ENCODE results near the gene FRY. TPM values are rescaled to one million over a fixed set of nuclear protein-coding genes. Genes with fewer than 3 reads are reported as not detected.

The FRY gene
- total and polyA plus RNA-seq, 8 donors, result 5.6 to 27.9 (median 21.1) TPM

DNA sequence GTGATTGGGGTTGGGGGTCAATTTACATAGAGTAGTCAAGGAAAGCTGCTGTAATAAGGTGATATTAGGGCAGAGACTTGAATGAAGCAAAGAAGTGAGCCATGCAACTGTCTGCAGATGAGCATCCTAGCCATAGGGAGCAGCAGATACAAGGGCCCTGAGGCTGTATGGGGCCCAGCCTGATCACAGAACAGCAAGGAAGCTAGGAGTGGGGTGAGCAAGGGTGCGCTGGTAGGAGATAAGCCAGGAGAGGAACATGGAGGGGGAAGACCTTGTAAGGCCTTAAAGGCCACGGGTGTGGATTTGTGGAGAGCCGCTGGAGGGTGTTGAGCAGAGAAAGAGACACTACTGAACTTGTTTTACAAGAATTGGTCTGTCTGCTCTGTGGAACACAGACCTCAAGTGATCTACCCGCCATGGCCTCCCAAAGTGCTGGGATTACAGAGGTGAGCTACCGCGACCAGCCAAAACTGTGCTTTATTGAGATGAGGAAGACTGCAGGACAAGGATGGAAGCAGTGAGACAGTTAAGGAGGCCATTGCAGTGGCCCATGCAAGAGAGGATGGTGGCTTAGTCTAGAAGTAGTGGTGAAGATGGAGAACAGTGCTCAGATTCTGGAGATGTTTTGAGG lies 190.6 kb downstream of the FRY start:
- Histone ChIP-seq H3K4me1 (no peaks in the 10 kb centered on the region), H3K4me3 (no peak overlapping the region), H3K27ac (no peak overlapping the region), H3K27me3 (no peaks in the 10 kb centered on the region), H3K36me3 (peaks cover 0 to 41% (median 11%) of the 10 kb centered on the region in 3 donors), H3K9me3 (no peaks in the 10 kb centered on the region)
- FAIRE-seq (no peak), DNase-seq (no peak), ATAC-seq (no peak)
- WGBS, 2 donors, result 97 to 99% methylated on average over 6 of the region's 6 CpGs
- intact Hi-C loops (cut with DNase I), result no loop called here
- TF ChIP-seq, protein P1, sequence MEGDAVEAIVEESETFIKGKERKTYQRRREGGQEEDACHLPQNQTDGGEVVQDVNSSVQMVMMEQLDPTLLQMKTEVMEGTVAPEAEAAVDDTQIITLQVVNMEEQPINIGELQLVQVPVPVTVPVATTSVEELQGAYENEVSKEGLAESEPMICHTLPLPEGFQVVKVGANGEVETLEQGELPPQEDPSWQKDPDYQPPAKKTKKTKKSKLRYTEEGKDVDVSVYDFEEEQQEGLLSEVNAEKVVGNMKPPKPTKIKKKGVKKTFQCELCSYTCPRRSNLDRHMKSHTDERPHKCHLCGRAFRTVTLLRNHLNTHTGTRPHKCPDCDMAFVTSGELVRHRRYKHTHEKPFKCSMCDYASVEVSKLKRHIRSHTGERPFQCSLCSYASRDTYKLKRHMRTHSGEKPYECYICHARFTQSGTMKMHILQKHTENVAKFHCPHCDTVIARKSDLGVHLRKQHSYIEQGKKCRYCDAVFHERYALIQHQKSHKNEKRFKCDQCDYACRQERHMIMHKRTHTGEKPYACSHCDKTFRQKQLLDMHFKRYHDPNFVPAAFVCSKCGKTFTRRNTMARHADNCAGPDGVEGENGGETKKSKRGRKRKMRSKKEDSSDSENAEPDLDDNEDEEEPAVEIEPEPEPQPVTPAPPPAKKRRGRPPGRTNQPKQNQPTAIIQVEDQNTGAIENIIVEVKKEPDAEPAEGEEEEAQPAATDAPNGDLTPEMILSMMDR (IDR thresholded peaks at IDR 0.05), result no peak

DNA sequence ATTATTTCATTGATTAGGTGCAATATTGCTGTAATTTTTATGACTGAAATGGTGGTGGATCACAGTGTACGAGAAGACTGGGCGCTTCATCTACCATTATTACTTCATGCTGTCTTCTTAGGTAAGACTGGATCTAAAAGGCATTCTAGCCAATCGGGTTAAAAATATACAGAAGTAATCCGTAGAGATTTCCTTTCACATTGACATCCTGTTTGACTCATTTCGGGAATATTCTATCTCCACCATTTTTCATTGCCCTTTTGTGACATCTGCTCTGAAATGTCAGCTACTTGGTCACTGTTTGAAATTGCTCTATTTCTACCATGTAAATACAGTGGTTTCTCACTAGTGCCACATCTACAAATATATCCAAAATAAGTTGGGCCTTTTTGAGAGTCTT lies 193.3 kb downstream of the FRY start:
- Histone ChIP-seq H3K27ac (no peak overlapping the region), H3K27me3 (no peaks in the 10 kb centered on the region), H3K4me1 (no peaks in the 10 kb centered on the region), H3K4me3 (no peak overlapping the region), H3K36me3 (peaks cover 0 to 55% (median 17%) of the 10 kb centered on the region in 3 donors), H3K9me3 (no peaks in the 10 kb centered on the region)
- DNase-seq (no peak), FAIRE-seq (no peak), ATAC-seq (no peak)
- WGBS, 2 donors, result 88 to 90% methylated on average over 5 of the region's 5 CpGs
- intact Hi-C loops (cut with DNase I), result no loop called here
- TF ChIP-seq, protein P1 (IDR thresholded peaks at IDR 0.05), result no peak

DNA sequence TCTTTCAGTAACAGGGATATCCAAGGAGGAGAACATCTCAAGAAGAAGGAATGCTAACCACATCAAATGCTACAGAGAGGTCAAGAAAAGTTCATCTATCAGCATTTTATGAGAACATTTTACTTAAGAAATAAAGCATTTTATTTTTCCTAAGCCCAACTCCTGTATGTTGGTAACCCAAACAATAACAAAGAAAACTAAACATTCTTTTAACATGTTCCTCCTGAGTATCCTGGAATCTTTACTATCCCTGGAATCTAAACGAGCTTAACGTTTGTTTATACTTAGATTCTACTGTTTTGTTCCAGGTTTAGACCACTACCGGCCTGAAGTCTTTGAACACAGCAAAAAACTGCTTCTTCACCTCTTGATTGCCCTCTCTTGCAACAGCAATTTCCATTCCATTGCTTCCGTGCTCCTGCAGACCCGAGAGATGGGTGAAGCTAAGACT lies 193.9 kb downstream of the FRY start:
- intact Hi-C loops (cut with DNase I), result no loop called here
- no peak overlapping the region for H3K4me3 ChIP-seq
- TF ChIP-seq, protein P1 (IDR thresholded peaks at IDR 0.05), result no peak
- peaks cover 0 to 52% (median 17%) of the 10 kb centered on the region in 3 donors for H3K36me3 ChIP-seq
- DNase-seq (no peak), ATAC-seq (peak in 1 of 4 donors; percentile 27), FAIRE-seq (no peak)
- 69 to 76% methylated on average over 5 of the region's 5 CpGs for WGBS, 2 donors
- H3K27me3 ChIP-seq, result no peaks in the 10 kb centered on the region
- H3K4me1 ChIP-seq, result no peaks in the 10 kb centered on the region
- H3K27ac ChIP-seq, result no peak overlapping the region
- no peaks in the 10 kb centered on the region for H3K9me3 ChIP-seq

DNA sequence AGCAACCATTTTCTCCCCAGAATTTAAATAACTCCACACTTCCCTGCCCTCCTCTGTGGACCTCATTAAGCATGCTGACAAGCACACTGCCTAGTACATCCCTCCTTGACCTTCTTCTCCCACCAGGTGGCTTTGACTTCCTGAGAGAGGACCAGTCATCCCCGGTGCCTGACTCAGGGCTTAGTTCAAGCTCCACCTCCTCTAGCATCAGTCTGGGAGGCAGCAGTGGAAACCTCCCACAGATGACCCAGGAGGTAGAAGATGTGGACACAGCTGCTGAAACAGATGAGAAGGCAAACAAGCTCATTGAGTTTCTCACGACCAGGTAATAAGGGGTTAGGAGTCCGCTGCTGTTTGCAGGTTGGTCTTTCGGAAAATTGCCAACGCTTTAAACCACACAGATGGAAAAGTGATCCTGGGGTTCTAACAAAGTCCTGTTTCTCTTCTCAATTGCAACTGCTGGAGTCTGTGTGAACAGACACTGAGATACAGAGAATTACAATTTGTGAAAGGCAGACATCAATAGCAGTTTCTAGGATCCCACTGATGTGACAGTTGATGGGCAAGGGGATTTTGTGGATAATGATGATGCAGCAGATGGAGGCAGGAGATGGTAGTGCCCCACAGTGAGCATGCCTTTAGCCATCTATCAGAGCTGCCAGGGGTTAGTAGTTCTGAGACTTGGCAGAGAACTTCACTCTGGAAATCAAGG lies 196.9 kb downstream of the FRY start:
- H3K4me3 ChIP-seq, result no peak overlapping the region
- peak in 1 of 6 donors; percentile 3 for DNase-seq
- no peak for FAIRE-seq
- peaks cover 0 to 63% (median 24%) of the 10 kb centered on the region in 3 donors for H3K36me3 ChIP-seq
- H3K9me3 ChIP-seq, result no peaks in the 10 kb centered on the region
- no peak overlapping the region for H3K27ac ChIP-seq
- TF ChIP-seq, protein P1 (IDR thresholded peaks at IDR 0.05), result no peak
- no peaks in the 10 kb centered on the region for H3K4me1 ChIP-seq
- peak in 3 of 4 donors; percentile 18 to 78 (median 75) for ATAC-seq
- no peaks in the 10 kb centered on the region for H3K27me3 ChIP-seq
- intact Hi-C loops (cut with DNase I), result no loop called here
- WGBS, 2 donors, result 72 to 74% methylated on average over 5 of the region's 5 CpGs

DNA sequence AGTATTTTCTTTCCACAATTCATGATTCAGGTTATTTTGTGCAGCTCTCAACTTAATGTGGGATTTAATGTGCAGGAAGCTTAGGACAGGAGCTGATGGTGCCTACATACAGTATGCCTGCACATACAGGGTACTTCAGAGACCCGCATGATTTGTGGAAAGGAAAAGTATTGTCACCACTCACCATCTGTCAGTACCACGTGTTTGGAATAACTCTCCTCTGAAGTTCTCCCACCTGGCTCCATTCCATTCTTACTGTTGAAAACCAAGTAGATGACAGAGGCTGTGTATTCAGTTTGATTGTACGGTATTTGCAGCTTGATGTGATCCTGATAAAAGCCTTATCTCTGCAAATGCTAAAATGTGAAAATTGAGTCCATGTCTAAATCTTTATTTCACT lies 197.9 kb downstream of the FRY start:
- no peak for DNase-seq
- intact Hi-C loops (cut with DNase I), result no loop called here
- Histone ChIP-seq H3K9me3 (no peaks in the 10 kb centered on the region), H3K27me3 (no peaks in the 10 kb centered on the region), H3K4me1 (no peaks in the 10 kb centered on the region), H3K27ac (no peak overlapping the region), H3K4me3 (no peak overlapping the region), H3K36me3 (peaks cover 0 to 59% (median 24%) of the 10 kb centered on the region in 3 donors)
- 51 to 58% methylated on average over 3 of the region's 3 CpGs for WGBS, 2 donors
- TF ChIP-seq, protein P1 (IDR thresholded peaks at IDR 0.05), result no peak
- FAIRE-seq, result no peak
- ATAC-seq, result no peak
